GM23248 (cell line): ENCODE data around the gene KCNH6. TPM values are rescaled to one million over a fixed set of nuclear protein-coding genes. Genes with fewer than 3 reads are reported as not detected.

Source experiments
- DNase-seq: peaks from one replicate; pipeline ENCODE4 v3.0.0-alpha.2; 2015
- H2AFZ ChIP-seq: fragments of 200-600 bp; sonication (generic); 2 replicates; pipeline ENCODE4 v1.6.1; 2016; ENCODE audit warnings: antibody characterized with exemption
- H3F3A ChIP-seq: fragments of 200-600 bp; sonication (generic); 2 replicates; pipeline ENCODE4 v1.6.1; 2016; ENCODE audit warnings: mild to moderate bottlenecking, antibody characterized with exemption, mixed run types; ENCODE audit not compliant: insufficient read depth
- H3K27ac ChIP-seq: fragments of 200-600 bp; sonication (generic); 2 replicates; pipeline ENCODE4 v1.5.1; 2016; ENCODE audit warnings: mild to moderate bottlenecking
- H3K27me3 ChIP-seq: fragments of 200-600 bp; sonication (generic); replicated peaks from 2 replicates; pipeline ENCODE4 v1.6.1; 2016; ENCODE audit warnings: mild to moderate bottlenecking; ENCODE audit not compliant: insufficient read depth
- H3K36me3 ChIP-seq: fragments of 200-600 bp; sonication (generic); 2 replicates; pipeline ENCODE4 v1.6.1; 2016; ENCODE audit warnings: low read depth, mild to moderate bottlenecking
- H3K4me1 ChIP-seq: fragments of 200-600 bp; sonication (generic); 2 replicates; pipeline ENCODE4 v1.6.1; 2016; ENCODE audit warnings: mild to moderate bottlenecking; ENCODE audit not compliant: insufficient read depth
- H3K4me2 ChIP-seq: fragments of 200-600 bp; sonication (generic); one replicate; pipeline ENCODE4 v1.6.1; 2016; ENCODE audit warnings: mild to moderate bottlenecking; ENCODE audit not compliant: unreplicated experiment
- H3K4me3 ChIP-seq: fragments of 200-600 bp; sonication (generic); 2 replicates; pipeline ENCODE4 v1.5.1; 2016; ENCODE audit warnings: mild to moderate bottlenecking
- H3K79me2 ChIP-seq: fragments of 200-600 bp; sonication (generic); 2 replicates; pipeline ENCODE4 v1.6.1; 2016; ENCODE audit warnings: mild to moderate bottlenecking; ENCODE audit not compliant: insufficient read depth
- H3K9ac ChIP-seq: fragments of 200-600 bp; sonication (generic); 2 replicates; pipeline ENCODE4 v1.6.1; 2016; ENCODE audit warnings: mild to moderate bottlenecking
- H3K9me2 ChIP-seq: fragments of 200-600 bp; sonication (generic); 2 replicates; pipeline ENCODE4 v1.6.1; 2016; ENCODE audit warnings: mixed run types, mild to moderate bottlenecking, moderate library complexity; ENCODE audit not compliant: insufficient read depth
- H3K9me3 ChIP-seq: fragments of 200-600 bp; sonication (generic); one replicate; pipeline ENCODE4 v1.6.1; 2017; ENCODE audit warnings: low read depth
- H4K20me1 ChIP-seq: fragments of 200-600 bp; sonication (generic); 2 replicates; pipeline ENCODE4 v1.6.0; 2016; ENCODE audit not compliant: insufficient read depth
- EZH2 ChIP-seq: fragments of 200-600 bp; sonication (generic); IDR thresholded peaks from 2 replicates; pipeline ENCODE4 v1.6.1; 2018; ENCODE audit warnings: antibody characterized with exemption, mild to moderate bottlenecking; ENCODE audit not compliant: insufficient read depth, poor library complexity, severe bottlenecking
- EZH2phosphoT487 ChIP-seq: fragments of 200-600 bp; sonication (generic); IDR thresholded peaks from 2 replicates; pipeline ENCODE4 v1.6.1; 2018; ENCODE audit warnings: antibody characterized with exemption, moderate library complexity, mild to moderate bottlenecking, low read depth; ENCODE audit not compliant: insufficient read depth
- whole genome bisulfite sequencing, 2 experiments: methylation state at CpG; one replicate each; pipeline ENCODE4 v1.1.6; 2015 to 2017; ENCODE audit warnings: low lambda C conversion rate in 2 of 2, low coverage in 1 of 2; ENCODE audit errors: missing lambda C conversion rate in 2 of 2; 5-methylcytosine and 5-hydroxymethylcytosine counted together
- in situ Hi-C: fragments of 300-500 bp; cut with MboI; formaldehyde crosslinking; loops from 2 replicates; pipeline ENCODE4 v1.15.0; 2020
- polyA plus RNA-seq: library from polyadenylated mRNA; unstranded; fragments of >200 nt; fragmentation: Nextera tagmentation; extraction: Ambion mirVana; gene quantifications from 2 replicates; pipeline ENCODE4 v1.2.1, GENCODE V29; 2016
- total RNA-seq: library from RNA; depleted of rRNA; stranded (reverse); fragments of >200 nt; shearing (Covaris generic); gene quantifications from 2 replicates; pipeline ENCODE4 v1.2.3, GENCODE V29; 2014

The KCNH6 gene
- total and polyA plus RNA-seq, 2 experiments from 2014 or later = not detected

GRCh38 chr17:63478814-63479494 lies 44.2 kb upstream of the KCNH6 start:
- H3F3A ChIP-seq = no peaks in the 10 kb centered on the region
- H4K20me1 ChIP-seq = no peaks in the 10 kb centered on the region
- H3K27me3 ChIP-seq = no peaks in the 10 kb centered on the region
- H3K27ac ChIP-seq = no peak overlapping the region
- no peaks in the 10 kb centered on the region for H3K36me3 ChIP-seq
- no peak overlapping the region for H3K9ac ChIP-seq
- H3K9me2 ChIP-seq = no peaks in the 10 kb centered on the region
- no peak overlapping the region for H3K4me3 ChIP-seq
- no peak overlapping the region for H2AFZ ChIP-seq
- TF ChIP-seq EZH2phosphoT487 (no peak), EZH2 (no peak)
- WGBS, 2 experiments = 39 to 40% methylated on average over 16 of the region's 16 CpGs
- H3K4me1 ChIP-seq = peaks cover 13% of the 10 kb centered on the region
- peak; percentile 98 for DNase-seq
- no peaks in the 10 kb centered on the region for H3K79me2 ChIP-seq
- in situ Hi-C loops = no loop called here
- H3K9me3 ChIP-seq = no peaks in the 10 kb centered on the region
- H3K4me2 ChIP-seq = peak overlapping the region; percentile 6

- 83 to 85% methylated on average over 17 of the region's 17 CpGs for WGBS, 2 experiments
- peaks cover 13% of the 10 kb centered on the region for H3K4me1 ChIP-seq
- no peak for TF ChIP-seq EZH2phosphoT487
- no peak for TF ChIP-seq EZH2
- no peaks in the 10 kb centered on the region for H3K79me2 ChIP-seq
- no peak overlapping the region for H2AFZ ChIP-seq
- H3K9me2 ChIP-seq = no peaks in the 10 kb centered on the region
- no peak overlapping the region for H3K9ac ChIP-seq
- H3K9me3 ChIP-seq = no peaks in the 10 kb centered on the region
- H3K27ac ChIP-seq = no peak overlapping the region
- no peak overlapping the region for H3K4me3 ChIP-seq
- no peaks in the 10 kb centered on the region for H4K20me1 ChIP-seq
- no peaks in the 10 kb centered on the region for H3K27me3 ChIP-seq
- no peaks in the 10 kb centered on the region for H3F3A ChIP-seq
- no peak overlapping the region for H3K4me2 ChIP-seq
- in situ Hi-C loops = no loop called here
- no peaks in the 10 kb centered on the region for H3K36me3 ChIP-seq
- DNase-seq = no peak
These were observed 43.5 kb upstream of the KCNH6 start for GRCh38 chr17:63479495-63480184.

GRCh38 chr17:63480192-63480784 lies 42.9 kb upstream of the KCNH6 start:
- H3K4me2 ChIP-seq = no peak overlapping the region
- no peaks in the 10 kb centered on the region for H3K79me2 ChIP-seq
- DNase-seq = no peak
- WGBS, 2 experiments = 87 to 92% methylated on average over 19 to 21 of the region's 21 CpGs
- no peaks in the 10 kb centered on the region for H4K20me1 ChIP-seq
- peaks cover 13% of the 10 kb centered on the region for H3K4me1 ChIP-seq
- in situ Hi-C loops = no loop called here
- no peak overlapping the region for H3K27ac ChIP-seq
- H3K36me3 ChIP-seq = no peaks in the 10 kb centered on the region
- H3F3A ChIP-seq = no peaks in the 10 kb centered on the region
- no peaks in the 10 kb centered on the region for H3K9me3 ChIP-seq
- no peak overlapping the region for H3K4me3 ChIP-seq
- H2AFZ ChIP-seq = no peak overlapping the region
- TF ChIP-seq EZH2phosphoT487 = no peak
- no peak for TF ChIP-seq EZH2
- no peaks in the 10 kb centered on the region for H3K9me2 ChIP-seq
- no peak overlapping the region for H3K9ac ChIP-seq
- H3K27me3 ChIP-seq = no peaks in the 10 kb centered on the region

- TF ChIP-seq EZH2phosphoT487 = no peak
- TF ChIP-seq EZH2 = no peak
- no peak overlapping the region for H3K27ac ChIP-seq
- peaks cover 13% of the 10 kb centered on the region for H3K4me1 ChIP-seq
- H3K36me3 ChIP-seq = no peaks in the 10 kb centered on the region
- in situ Hi-C loops = no loop called here
- no peak overlapping the region for H2AFZ ChIP-seq
- H3F3A ChIP-seq = no peaks in the 10 kb centered on the region
- no peaks in the 10 kb centered on the region for H3K9me2 ChIP-seq
- H4K20me1 ChIP-seq = no peaks in the 10 kb centered on the region
- H3K4me2 ChIP-seq = no peak overlapping the region
- WGBS, 2 experiments = 80 to 83% methylated on average over 9 to 11 of the region's 11 CpGs
- no peak overlapping the region for H3K9ac ChIP-seq
- H3K9me3 ChIP-seq = no peaks in the 10 kb centered on the region
- H3K27me3 ChIP-seq = no peaks in the 10 kb centered on the region
- DNase-seq = no peak
- H3K4me3 ChIP-seq = no peak overlapping the region
- H3K79me2 ChIP-seq = no peaks in the 10 kb centered on the region
These were observed 42.2 kb upstream of the KCNH6 start for GRCh38 chr17:63480826-63481487.
